IPS-15b (cell line): ENCODE data around the gene DOCK8.
"Not testable (repeated sequence)": the region's sequence is repeated elsewhere in the genome, so short reads cannot be mapped to it uniquely, and the experiment has no call there.

Source experiments
- H3K27me3 ChIP-seq: one replicate; pipeline ENCODE4 v1.6.1; 2013; ENCODE audit warnings: low read length; ENCODE audit not compliant: control insufficient read depth, insufficient read depth
- H3K36me3 ChIP-seq: one replicate; pipeline ENCODE4 v1.6.1; 2013; ENCODE audit warnings: low read length; ENCODE audit not compliant: control insufficient read depth, insufficient read depth
- H3K4me1 ChIP-seq: one replicate; pipeline ENCODE4 v1.6.1; 2013; ENCODE audit warnings: mild to moderate bottlenecking, low read length; ENCODE audit not compliant: control insufficient read depth, insufficient read depth
- H3K4me3 ChIP-seq: one replicate; pipeline ENCODE4 v1.5.1; 2013; ENCODE audit warnings: low read depth, low read length
- H3K9ac ChIP-seq: one replicate; pipeline ENCODE4 v1.6.1; 2013; ENCODE audit warnings: low read depth, mild to moderate bottlenecking, low read length
- H3K9me3 ChIP-seq: one replicate; pipeline ENCODE4 v1.6.1; 2013; ENCODE audit warnings: mild to moderate bottlenecking, low read length; ENCODE audit not compliant: control insufficient read depth, insufficient read depth

The DOCK8 gene

DNA sequence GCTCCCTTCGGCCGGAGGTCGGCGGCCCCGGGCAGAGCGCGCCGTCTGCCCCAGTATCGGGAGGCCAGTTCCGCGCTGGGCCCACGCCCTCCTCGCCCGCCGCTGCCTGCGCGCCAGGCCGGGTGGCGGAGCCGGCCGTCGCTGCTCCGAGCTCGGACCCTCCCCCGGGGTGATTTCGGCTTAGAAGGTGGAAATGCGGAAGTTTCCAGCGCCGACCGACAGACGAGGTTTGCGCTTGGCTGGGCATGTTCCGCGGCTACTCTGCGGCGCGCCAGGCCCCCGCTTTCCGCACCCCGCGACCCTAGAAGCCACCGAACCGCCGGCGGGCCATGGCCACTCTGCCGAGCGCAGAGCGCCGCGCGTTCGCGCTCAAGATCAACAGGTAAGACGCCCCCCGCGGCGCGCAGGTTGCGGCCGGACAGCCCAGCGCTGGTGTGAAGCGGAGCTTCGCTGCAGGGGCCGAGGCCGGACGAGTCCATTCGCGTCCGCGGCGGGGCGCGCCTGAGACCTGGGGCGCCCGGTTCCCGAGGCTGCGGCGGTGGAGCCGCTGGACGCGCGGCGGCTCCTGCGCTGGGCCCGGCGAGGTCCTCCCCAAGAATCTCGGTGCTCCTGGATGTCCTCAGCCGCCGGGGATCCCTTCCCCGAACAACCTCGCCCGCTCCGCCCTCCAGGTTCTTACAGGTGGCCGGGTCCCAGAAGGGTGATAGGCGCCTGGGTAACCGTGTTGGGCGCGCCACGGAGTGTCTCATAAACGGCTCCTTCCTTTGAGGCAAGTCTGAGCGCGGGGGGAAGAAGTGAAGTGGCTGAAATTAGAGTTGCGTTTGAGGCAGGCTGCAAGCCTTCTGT lies at the start of gene DOCK8:
Gene DOCK8 (plus strand): TSS at position 218 of the 846 bp plus-strand sequence. CDS start 112 bp downstream, at position 330.
- H3K9ac ChIP-seq = peak within 1 kb of the TSS; percentile 65
- H3K4me1 ChIP-seq = no peaks in the 10 kb centered on the region
- peak within 1 kb of the TSS; percentile 56 for H3K4me3 ChIP-seq
- no peaks in the 10 kb centered on the region for H3K9me3 ChIP-seq
- H3K27me3 ChIP-seq = peaks cover 46% of the 10 kb centered on the region
- H3K36me3 ChIP-seq = no peaks in the 10 kb centered on the region

- H3K27me3 ChIP-seq, H3K36me3 ChIP-seq, H3K4me1 ChIP-seq, H3K9me3 ChIP-seq, H3K9ac ChIP-seq, H3K4me3 ChIP-seq: not testable (repeated sequence)
Measured at GRCh38 chr9:169757-170156, 44.9 kb upstream of the DOCK8 start.

GRCh38 chr9:178140-178825 lies 36.4 kb upstream of the DOCK8 start:
- peak overlapping the region; percentile 41 for H3K4me3 ChIP-seq
- H3K27me3 ChIP-seq, H3K36me3 ChIP-seq, H3K9me3 ChIP-seq, H3K4me1 ChIP-seq, H3K9ac ChIP-seq: not testable (repeated sequence)

GRCh38 chr9:178970-179383 lies 35.7 kb upstream of the DOCK8 start, which contains the start of gene ZNG1A:
TSS of gene ZNG1A (minus strand) at chr9:179056. CDS start at chr9:178969, 87 bp downstream.
- H3K9ac ChIP-seq, H3K9me3 ChIP-seq, H3K36me3 ChIP-seq, H3K4me1 ChIP-seq, H3K27me3 ChIP-seq: not testable (repeated sequence)
- peak within 1 kb of the TSS; percentile 41 for H3K4me3 ChIP-seq

- not testable (repeated sequence) for H3K27me3 ChIP-seq, H3K36me3 ChIP-seq, H3K9me3 ChIP-seq, H3K9ac ChIP-seq, H3K4me3 ChIP-seq, H3K4me1 ChIP-seq
Measured at GRCh38 chr9:199601-200000, 15.1 kb upstream of the DOCK8 start.

DNA sequence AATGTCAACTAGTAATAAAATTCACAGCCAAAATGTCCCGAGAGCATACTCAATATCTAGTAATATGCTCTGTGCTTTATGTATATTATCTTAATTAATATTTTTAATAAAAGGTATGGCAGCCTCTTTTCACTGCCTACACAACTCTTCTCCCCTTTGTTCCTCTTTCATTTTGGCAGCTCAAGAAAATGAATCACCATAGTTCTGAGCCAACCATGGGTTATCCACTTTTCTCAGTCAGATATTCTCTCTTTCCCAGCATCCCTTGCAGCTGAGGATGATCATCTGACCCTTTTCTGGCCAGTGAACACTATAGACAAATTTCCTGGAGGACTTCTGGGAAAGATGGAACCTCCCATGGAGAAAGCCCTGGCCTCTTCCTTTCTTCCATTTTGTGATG lies 8.2 kb upstream of the DOCK8 start:
- Histone ChIP-seq H3K4me1 (no peaks in the 10 kb centered on the region), H3K9me3 (no peaks in the 10 kb centered on the region), H3K36me3 (no peaks in the 10 kb centered on the region), H3K9ac (no peak overlapping the region), H3K27me3 (peaks cover 4% of the 10 kb centered on the region), H3K4me3 (no peak overlapping the region)

DNA sequence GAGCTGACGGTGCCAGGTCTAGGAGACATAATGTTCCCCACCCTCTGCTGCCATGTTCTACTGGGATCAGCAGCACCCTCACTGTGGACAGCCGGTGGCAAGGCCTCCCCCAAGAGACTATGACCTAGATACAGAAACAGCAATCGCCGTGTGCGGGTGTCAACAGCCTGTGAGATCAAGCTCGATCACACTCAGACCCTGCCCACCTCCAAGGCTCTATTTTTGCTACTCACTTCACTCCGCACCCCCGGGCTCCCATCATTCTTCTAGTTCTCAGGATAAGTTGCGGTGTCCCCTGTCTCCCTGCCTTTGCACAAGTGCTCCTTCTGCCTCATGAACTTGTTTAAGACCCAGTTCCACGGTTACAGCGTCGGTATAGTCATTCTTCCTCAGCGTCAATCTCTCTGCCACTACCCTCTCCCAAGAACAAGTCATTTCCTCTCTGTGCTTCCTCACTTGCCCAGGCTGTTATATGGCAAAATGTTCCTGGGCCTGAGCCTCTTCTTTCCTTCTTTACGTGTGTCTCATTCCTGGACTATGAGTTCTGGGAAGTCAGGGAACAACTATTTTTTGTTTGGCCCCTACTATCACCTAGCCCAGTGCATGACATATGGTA lies 5.4 kb upstream of the DOCK8 start:
- Histone ChIP-seq H3K36me3 (no peaks in the 10 kb centered on the region), H3K9ac (no peak overlapping the region), H3K9me3 (no peaks in the 10 kb centered on the region), H3K4me3 (no peak overlapping the region), H3K27me3 (peaks cover 25% of the 10 kb centered on the region), H3K4me1 (no peaks in the 10 kb centered on the region)

GRCh38 chr9:211036-211435 lies 3.6 kb upstream of the DOCK8 start:
- no peaks in the 10 kb centered on the region for H3K9me3 ChIP-seq
- H3K27me3 ChIP-seq = peaks cover 33% of the 10 kb centered on the region
- H3K9ac ChIP-seq = no peak overlapping the region
- H3K4me1 ChIP-seq = no peaks in the 10 kb centered on the region
- H3K4me3 ChIP-seq = no peak overlapping the region
- H3K36me3 ChIP-seq = no peaks in the 10 kb centered on the region

DNA sequence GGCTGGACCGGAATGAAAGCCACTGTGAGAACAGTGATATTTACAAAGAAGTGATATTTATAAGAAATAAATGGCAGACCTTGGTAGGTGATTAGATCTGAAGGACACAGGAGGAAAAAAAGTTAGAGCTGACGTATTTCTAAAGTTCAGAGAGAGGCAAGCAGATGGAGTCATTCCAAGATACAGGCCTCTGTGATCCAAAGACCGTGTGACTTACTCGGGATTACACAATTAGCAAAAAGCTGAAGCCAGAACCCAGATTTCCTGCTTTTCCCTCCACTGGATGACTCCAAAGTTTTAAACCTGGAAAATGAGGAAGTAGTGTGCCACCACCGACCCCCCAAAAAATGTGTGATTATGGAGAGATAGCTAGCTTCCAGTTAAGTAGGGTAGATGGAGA lies 3.1 kb upstream of the DOCK8 start:
- peaks cover 38% of the 10 kb centered on the region for H3K27me3 ChIP-seq
- no peak overlapping the region for H3K9ac ChIP-seq
- no peaks in the 10 kb centered on the region for H3K4me1 ChIP-seq
- no peaks in the 10 kb centered on the region for H3K36me3 ChIP-seq
- H3K4me3 ChIP-seq = no peak overlapping the region
- H3K9me3 ChIP-seq = no peaks in the 10 kb centered on the region

DNA sequence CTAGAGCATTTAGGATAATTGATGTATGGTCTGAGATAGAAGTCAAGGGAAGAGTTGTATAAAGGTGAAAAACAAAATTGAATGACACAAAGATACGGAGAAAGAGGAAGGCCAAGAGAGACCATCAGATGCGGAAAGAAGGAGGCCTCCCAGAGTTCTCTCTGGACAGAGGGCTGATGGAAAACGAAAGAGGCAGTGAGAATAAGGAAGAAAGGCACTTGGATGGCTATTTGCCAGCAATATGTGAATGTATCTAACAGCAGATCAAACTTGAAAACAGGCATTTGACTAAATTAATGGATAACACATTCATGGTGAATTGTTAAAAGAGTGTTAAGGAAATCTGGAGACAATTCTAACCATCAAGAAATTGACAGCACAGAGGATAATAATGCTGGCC lies 2.4 kb upstream of the DOCK8 start:
- Histone ChIP-seq H3K36me3 (no peaks in the 10 kb centered on the region), H3K4me3 (no peak overlapping the region), H3K4me1 (no peaks in the 10 kb centered on the region), H3K27me3 (peaks cover 45% of the 10 kb centered on the region), H3K9me3 (no peaks in the 10 kb centered on the region), H3K9ac (no peak overlapping the region)

DNA sequence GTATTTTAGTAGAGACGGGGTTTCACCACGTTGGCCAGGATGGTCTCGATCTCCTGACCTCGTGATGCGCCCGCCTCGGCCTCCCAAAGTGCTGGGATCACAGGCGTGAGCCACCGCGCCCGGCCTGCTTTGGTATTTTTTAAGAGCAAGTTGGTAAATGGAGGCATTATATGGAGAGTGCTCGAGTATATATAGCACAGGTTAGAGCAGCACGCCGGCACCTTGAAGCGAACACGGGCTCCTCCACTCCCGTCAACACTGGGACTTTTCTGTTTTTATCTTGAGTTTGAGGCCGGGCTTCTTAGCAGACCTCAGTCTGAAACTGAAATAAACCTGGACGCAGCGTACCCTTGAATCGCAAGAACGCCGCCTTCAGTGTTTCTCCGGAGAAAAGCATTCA lies 764 bp upstream of the DOCK8 start:
- Histone ChIP-seq H3K4me3 (peak overlapping the region; percentile 56), H3K27me3 (peaks cover 46% of the 10 kb centered on the region)
- H3K9me3 ChIP-seq, H3K36me3 ChIP-seq, H3K9ac ChIP-seq, H3K4me1 ChIP-seq: not testable (repeated sequence)

DNA sequence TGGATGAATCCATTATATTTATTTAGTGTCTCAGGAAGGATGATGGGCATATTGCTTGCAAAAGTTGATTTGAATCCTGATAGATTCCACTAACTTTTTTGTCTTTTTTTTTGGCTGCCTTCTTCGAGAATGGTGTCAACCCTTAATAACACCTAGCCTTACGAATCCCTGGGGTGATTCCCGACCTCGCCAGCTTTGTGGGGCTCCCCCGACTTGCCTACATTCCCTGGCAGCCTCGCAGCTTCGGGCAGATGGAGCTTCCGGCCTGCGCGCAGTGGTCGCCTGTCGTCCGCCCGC lies 366 bp upstream of the DOCK8 start:
- Histone ChIP-seq H3K27me3 (peaks cover 46% of the 10 kb centered on the region), H3K9ac (no peak overlapping the region), H3K36me3 (no peaks in the 10 kb centered on the region), H3K4me1 (no peaks in the 10 kb centered on the region), H3K4me3 (peak overlapping the region; percentile 56), H3K9me3 (no peaks in the 10 kb centered on the region)
